ENCODE measurements around the gene GFRA1.

DNA sequence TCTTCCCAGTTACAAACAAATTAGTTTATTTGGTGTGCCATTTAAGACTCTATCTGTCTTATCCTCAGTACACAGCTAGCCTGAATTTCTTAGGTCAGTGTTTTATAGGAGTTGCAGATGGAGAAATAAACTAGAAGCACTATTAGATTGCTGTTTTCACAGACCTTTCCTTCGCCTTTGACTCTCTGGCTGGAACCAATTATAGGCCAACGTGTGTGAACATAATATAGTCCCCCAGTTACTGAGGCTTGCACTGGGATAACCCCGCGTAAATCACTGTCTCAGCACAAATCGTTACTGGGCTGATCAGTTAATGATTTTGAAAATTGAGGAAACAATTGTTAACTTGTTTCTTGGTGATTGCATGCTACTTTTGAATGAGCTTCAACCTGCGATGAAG lies 233.4 kb downstream of the GFRA1 start:
- TF ChIP-seq, protein P1, sequence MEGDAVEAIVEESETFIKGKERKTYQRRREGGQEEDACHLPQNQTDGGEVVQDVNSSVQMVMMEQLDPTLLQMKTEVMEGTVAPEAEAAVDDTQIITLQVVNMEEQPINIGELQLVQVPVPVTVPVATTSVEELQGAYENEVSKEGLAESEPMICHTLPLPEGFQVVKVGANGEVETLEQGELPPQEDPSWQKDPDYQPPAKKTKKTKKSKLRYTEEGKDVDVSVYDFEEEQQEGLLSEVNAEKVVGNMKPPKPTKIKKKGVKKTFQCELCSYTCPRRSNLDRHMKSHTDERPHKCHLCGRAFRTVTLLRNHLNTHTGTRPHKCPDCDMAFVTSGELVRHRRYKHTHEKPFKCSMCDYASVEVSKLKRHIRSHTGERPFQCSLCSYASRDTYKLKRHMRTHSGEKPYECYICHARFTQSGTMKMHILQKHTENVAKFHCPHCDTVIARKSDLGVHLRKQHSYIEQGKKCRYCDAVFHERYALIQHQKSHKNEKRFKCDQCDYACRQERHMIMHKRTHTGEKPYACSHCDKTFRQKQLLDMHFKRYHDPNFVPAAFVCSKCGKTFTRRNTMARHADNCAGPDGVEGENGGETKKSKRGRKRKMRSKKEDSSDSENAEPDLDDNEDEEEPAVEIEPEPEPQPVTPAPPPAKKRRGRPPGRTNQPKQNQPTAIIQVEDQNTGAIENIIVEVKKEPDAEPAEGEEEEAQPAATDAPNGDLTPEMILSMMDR (conservative IDR thresholded peaks at IDR 0.05; ENCODE audit: low read depth, low read length), result no peak
- TF ChIP-seq EZH2 (IDR thresholded peaks at IDR 0.05; ENCODE audit: borderline replicate concordance, low read depth, low read length, poor library complexity, severe bottlenecking), result no peak

Measured in A673 (cell line).